Measurements from ENCODE around the gene SGIP1.
A peak's percentile ranks its signal among the peaks of the same experiment; 100 is the strongest.

SGIP1 gene

GRCh38 chr1:66676613-66677298 is 142.8 kb downstream of the SGIP1 start:
- no peak for DNase-seq

DNA sequence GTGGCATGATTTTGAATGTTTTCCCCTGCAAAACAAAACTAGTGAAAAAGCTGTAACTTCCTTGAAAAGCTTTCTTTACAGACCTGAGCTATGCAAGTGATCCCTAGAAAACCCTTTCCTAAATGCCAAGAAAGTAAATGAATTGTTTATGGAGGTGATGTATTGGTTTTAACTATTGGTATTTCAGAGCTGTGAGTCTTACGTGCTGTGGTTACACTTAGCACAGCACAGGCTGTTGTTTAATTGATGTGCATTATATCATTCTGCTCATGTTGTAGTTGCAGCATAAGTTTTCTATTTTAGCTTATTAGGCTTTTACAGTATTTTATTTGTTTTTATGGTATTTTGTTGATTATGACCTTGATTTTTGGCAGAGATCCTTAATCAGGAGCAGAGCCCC is 144.2 kb downstream of the SGIP1 start:
- no peak for DNase-seq

DNA sequence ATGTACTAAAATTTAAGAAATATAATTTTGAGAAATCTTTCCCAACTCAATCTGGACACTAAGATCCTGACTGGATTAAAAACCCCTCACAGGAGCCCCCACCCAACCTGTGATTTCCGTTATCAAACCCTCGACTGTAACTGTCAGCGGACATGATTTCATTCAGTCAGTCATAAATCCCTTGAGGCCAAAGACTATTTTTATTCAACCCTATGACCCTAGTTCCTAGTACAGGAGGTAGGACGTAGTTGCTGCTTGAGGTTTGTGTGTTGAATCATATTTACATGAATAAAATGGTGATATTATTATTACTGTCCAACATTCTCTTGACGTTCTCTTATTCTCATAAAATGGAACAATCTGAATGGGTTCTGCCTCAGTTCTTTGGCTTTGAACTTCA is 145.2 kb downstream of the SGIP1 start:
- DNase-seq: no peak

DNA sequence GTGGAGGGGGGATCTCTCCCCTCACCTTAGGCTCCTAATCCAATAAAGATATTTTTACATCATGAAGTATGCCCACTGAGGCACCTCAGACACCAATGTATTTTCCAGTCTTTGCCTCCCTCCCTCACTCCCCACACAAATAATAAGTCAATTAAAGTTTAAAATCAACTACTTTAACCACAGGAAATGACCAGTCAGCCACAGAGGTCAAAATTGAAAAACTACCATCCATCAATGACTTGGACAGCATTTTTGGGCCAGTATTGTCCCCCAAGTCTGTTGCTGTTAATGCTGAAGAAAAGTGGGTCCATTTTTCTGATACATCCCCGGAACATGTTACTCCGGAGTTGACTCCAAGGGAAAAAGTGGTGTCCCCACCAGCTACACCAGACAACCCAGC is 147.7 kb downstream of the SGIP1 start:
- no peak for DNase-seq

GRCh38 chr1:66682106-66682505 is 148.2 kb downstream of the SGIP1 start:
- no peak for DNase-seq

- DNase-seq: no peak
Observed at GRCh38 chr1:66684353-66684752, 150.4 kb downstream of the SGIP1 start.

DNA sequence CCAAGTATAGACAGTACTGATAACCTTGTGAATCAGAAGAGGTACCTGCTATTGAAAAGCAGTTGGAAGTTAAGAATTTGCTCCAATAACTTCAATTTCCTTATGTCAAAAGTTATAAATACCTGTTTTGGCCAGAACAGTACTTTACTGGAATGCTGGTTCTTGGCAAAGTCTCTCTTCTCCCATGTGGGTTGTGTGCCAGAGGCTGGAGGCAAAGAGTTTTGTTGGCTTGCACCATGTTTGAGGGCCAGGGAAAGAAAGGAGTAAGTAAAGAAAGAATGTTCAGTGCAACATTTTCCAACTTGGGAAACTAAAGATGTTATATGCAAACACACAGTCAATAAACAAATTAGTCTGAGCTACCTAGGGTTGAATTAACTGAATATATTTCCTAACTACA is 151.3 kb downstream of the SGIP1 start:
- no peak for DNase-seq

GRCh38 chr1:66685670-66686069 is 151.7 kb downstream of the SGIP1 start:
- DNase-seq: no peak

DNA sequence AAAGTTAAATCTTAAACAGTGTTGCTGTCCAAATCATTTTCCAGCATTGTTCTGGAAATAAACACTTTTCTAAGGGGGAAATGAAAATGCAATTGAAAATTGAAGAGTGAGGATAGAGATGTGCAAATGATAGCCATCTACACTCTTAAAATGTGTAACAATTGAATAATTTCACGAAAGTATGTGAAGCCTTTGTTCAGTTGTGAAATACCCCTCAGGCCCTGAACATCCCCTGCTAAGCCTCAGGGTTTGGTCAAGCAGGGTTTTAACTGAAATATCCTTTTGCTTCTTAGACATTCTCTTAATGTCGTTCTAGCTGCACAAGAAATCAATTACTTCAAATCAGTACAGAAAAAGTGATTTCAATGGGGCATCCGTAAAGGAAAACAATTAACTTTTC is 152.5 kb downstream of the SGIP1 start:
- no peak for DNase-seq

DNA sequence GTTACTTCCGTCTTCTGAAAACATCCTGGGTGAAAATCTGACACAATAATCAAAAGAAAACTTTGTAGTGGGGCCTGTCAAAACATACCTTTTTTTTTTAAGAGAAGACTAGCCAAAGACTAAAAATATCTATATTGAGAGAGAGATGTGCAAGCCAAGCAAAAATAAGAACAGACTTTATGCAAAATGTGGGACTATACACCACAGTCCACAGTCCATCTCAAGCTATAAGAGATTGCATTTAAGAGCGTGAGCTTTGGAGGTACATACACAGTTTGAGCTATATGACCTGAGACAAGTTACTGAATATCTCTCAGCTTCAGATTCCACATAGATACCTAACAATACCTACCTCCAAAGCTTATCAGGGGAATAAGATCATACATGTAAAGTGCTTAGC is 153.4 kb downstream of the SGIP1 start:
- no peak for DNase-seq

DNA sequence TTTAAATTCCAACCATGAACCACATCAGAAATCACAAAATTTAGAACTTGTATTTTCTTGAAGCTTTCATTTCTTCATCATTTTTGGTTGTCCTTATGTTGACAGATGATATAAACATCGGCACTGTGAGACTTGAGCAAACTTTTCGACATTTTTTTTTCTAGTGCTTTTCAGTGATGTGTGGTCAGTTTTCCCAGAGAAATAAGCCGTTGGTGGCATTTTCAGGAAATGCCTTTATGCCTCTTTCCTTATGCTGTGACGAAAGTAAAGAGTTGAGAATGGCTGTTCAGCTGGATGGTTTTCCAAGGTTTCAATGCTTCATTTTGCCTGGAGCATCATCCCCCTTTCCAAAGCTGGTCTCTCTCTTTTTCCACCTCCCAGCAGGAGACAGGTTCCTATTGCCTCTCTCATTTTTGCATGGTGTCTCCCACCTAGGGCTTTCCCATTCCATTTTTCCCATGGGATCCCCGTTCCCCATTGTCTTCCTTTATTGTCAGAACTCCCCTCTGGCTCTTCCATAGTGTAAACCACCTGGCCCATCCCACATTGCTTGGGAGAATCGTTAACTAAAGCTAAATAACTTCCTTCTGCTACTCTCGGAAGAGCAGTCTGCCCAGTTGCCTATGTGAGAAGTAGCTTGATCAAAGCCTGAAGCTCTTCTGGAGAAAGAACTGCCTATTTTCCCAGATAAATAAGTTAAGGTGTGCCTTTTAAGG is 156.9 kb downstream of the SGIP1 start:
- no peak for DNase-seq

DNA sequence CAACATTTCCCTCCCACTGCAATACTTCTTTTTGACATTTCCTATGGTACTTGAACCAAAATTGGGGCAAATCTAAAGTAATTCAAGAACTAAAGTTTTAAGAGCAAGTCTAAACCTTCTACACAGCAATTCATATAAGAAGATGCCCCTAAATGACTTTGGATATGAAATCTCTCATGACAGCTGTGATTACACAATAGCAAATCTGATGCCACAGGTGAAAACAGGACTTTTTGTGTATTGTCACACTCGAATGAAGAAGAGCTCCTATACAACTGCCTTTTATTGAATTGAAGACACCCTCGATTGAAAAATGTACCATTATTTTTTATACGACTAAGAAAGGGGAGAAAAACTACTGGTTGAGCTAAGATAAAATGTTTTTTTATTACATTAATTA is 158.7 kb downstream of the SGIP1 start:
- DNase-seq: no peak

GRCh38 chr1:66693856-66694255 is 159.9 kb downstream of the SGIP1 start:
- DNase-seq: no peak

DNA sequence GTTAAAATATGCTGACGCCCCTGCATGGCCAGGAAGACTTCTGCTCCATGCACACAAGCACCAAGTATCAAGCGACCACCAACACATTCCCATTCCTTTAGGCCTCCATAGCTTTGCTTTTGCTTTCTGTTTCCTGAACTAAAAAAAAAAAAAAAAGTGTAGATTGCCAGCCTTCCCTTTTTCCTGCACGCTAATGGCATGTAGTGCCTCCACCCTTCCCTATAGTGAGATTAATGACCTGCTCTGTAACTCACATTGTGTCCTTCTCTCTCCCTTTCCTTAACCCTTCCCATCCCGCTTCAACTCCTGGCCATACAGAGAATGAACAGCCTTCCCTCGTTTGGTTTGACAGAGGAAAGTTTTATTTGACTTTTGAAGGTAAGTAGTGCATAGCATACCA is 161.2 kb downstream of the SGIP1 start:
- DNase-seq: no peak

DNA sequence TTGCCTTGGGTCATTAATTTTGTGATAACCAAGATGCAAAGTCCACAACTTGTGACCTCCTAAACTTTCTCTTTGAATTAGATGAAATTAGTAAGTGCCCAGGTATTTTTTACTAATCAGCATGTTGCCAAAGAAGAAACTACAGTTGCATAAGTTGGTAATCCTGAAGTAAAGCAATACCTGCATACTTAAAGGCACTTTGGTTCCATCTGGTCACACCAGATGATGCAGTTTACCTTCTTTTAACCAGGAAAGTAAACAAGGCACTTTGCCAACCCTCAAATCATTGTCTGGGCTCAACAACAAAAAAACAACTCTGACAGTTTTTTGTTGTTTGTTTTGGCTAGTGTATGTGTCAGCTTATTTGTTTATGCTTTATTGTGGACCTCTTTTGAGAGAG is 162.8 kb downstream of the SGIP1 start:
- DNase-seq: no peak

- DNase-seq: no peak
Observed at GRCh38 chr1:66699213-66699612, 165.3 kb downstream of the SGIP1 start.

DNA sequence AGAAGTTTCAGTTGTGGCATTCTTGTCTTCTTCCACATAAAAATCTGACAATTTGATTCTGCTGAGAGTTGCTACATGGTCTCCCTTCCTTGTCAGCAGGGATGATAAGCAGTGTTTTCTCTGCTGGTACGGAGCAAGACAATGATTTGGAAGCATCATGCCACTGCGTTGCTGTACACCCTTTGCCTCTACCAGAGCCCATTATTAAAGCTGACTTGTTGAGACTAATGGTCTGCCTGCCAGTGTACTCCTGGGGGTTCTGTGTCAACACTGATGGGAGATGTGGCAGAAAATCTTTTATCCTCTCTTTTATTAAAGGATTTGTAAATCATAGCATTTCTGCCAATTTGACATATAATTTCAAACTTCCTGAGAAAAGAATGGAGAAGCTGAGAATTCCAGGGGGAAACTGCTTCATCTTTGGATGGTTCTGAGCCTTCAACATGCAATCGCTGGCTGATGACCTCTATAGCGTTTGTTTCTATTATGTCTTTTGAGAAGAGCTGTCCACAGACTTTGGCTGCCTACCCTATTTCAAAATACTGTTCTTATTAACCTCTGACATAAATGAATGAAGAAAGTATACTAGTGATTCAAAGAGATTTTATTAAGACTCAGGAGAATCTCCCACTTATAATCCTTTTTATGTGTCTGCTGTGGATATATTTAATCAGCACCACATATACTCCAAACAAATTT is 170.4 kb downstream of the SGIP1 start:
- no peak for DNase-seq

DNA sequence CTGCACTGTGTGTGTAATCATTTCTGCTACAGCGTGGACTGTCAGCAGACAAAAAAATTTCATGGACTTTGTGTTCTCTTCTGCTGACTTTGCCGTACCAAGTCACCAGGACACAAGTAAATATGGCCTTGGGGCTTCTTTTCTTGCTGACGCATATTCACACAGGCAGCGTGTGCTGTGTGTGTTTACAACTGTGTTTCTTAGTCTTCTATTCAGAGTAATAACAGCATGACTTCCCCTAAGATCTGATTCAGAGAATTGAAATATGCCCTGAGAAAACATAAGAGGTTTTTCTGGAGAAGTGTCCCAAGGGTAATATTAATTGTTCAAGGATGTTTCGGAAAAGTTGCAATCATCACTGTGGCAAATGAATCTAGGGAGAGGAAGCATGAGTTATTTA is 171.2 kb downstream of the SGIP1 start:
- no peak for DNase-seq

GRCh38 chr1:66711420-66711819 is 177.5 kb downstream of the SGIP1 start:
- peak in 1 of 56 donors; percentile 2 for DNase-seq

- DNase-seq: no peak
Observed at GRCh38 chr1:66712839-66713238, 178.9 kb downstream of the SGIP1 start.

DNA sequence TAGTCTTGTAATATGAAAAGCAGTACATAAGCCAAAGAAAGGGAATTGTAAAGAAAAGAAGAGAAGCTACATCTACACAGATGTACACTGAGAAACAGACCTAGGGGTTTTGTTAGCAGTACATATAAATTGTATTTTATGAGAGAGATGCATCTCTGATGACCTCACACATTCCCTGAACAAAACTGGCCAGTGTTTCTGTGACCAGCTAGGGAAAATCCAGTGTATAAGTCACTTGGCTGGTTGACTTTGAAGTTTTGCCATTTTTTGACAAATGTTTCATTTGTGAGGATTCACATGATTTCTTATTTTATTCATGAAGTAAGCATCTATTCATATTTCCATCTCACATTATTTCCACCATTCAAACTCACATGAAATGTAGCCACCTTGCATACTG is 190.0 kb downstream of the SGIP1 start:
- DNase-seq: peak in 2 of 56 donors; percentile 1 to 11

DNA sequence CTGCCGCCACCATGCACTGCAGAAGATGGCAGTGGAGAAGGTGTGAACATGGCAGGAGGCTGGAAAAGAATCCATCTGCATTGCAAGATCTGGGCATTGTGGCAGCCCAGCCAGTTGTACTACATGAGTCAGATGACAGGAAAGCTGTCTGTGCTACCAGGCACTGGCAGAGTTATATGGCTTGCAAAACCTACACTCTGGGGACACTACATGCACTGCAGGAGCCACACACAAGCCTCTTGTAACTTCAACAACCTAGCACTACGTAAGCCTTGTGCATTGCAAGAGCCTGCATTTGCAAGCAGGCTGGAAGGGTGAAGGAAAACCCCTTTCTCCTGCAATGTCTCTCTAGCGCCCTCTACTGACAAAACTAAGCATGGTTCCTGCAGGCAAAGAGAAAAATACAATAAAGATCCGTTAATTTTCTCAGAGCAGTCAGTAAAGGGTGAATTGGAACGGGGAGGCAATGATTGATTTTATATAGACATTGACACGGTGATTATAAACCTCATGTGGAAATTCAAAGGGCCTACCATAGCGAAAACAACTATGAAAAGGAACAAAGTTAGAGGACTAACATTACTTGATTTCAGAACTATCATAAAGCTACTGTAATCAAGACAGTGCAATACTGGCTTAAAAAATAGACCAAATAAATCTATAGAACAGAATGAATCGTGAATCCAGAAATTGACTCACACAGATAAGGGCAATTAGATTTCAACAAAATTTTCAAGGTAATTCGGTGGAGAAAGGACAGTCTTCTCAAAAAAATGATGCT is 192.1 kb downstream of the SGIP1 start:
- peak in 46 of 56 donors; percentile 1 to 61 (median 32) for DNase-seq
